Hematopoietic multipotent progenitor cell treated with erythropoietin and hydrocortisone succinate and interleukin-3 and kit ligand, for 6 days (in vitro differentiated cells): ENCODE measurements around the gene ATXN7L3B.
"Not testable (repeated sequence)": the region's sequence is repeated elsewhere in the genome, so short reads cannot be mapped to it uniquely, and the experiment has no call there.

Experiments
- DNase-seq: peaks from one replicate; pipeline ENCODE4 v3.0.0-alpha.2; 2015

Gene ATXN7L3B, protein sequence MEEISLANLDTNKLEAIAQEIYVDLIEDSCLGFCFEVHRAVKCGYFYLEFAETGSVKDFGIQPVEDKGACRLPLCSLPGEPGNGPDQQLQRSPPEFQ

DNA sequence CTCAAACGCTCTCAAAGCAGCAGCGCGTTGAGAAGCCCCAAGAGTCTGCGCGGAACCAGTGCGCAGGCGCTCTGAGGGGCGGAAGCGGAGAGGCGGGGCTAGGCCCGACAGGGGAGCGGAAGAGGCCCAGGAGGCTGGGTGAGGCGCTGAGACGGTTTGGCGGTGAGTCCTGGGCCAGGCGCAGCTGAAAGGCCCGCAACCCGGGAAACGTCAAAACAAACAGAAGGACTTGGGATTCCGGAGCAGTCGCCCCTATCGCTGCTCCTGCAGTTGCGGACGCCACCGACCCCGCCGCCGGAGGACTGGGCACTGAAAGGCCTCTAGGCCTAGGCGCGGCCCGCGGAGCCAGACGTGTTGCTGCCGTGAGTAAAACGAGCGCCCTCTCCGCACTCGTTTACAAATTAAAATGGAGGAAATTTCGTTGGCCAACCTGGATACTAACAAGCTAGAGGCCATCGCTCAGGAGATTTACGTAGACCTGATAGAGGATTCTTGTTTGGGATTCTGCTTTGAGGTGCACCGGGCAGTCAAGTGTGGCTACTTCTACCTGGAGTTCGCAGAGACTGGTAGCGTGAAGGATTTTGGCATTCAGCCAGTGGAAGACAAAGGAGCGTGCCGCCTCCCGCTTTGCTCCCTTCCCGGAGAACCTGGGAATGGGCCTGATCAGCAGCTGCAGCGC, at the start of gene ATXN7L3B:
Gene ATXN7L3B, plus strand, starts transcription at position 129 of the 679 bp plus-strand sequence. Its CDS starts 278 bp downstream, at position 407.
- peak; percentile 97 for DNase-seq

DNA sequence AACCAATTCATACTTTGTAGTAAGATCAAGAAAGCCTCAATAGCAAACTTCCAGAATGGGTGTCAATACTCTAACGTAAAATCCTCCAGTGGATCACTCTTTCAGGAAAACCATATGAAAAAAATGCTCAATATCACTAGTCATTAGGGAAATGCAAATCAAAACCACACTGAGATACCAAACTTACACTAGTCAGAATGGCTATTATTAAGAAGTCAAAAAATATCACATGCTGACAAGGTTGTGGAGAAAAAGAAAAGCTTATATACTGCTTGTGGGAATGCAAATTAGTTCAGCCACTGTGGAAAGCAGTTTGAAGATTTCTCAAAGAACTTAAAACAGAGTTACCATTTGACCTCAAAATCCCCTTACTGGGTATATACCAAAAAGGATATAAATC, 49.5 kb upstream of the ATXN7L3B start:
- no peak for DNase-seq

DNA sequence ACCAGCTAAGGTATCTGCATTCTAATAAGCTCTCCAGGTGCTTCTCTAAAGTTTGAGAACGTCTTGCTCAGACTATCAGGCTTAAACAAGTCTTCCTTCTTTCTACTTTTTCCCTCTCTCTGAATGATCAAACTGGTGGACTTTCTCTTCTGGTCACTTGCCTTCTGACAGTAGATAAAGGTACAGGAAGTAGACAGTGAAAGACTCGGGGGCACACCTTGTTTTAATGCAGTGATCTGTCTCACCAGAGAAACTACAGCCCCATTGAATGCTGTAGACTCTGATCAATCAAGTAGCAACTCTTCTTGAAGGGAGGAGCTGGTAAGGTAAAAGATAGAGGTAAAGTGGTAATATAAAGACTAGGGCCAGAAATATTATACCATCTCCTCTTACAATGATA, 48.1 kb upstream of the ATXN7L3B start:
- no peak for DNase-seq

DNA sequence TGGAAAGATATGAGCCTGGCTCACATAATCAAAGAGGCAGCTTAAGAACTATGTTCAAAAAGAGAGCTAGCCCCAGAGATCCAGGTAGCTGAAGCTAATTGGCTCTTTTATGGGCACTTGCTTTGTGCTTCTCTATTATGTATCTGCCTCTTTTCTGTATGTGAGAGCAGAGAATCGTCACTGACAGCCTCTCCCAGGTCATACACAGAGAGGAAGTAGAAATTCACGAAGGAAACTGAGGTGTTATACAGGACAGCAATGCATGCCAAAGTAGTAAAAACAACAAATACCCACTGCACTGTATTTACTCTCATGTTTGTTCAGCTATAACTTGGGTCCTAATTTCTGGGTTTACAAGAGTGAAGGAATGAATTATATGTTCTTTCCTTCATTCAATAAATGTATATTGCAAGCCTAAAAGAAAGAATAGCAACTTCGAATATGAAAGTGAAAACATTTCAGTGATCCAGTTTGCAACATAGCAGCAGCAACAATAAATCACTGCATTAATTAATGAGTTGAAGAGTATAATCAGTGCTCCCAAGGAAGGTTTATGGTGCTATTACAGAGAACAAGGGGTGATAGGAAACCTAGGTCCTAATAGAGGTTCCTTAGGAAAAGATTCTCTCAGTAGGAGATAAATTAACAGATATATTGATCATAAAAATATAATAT, 47.1 kb upstream of the ATXN7L3B start:
- no peak for DNase-seq

DNA sequence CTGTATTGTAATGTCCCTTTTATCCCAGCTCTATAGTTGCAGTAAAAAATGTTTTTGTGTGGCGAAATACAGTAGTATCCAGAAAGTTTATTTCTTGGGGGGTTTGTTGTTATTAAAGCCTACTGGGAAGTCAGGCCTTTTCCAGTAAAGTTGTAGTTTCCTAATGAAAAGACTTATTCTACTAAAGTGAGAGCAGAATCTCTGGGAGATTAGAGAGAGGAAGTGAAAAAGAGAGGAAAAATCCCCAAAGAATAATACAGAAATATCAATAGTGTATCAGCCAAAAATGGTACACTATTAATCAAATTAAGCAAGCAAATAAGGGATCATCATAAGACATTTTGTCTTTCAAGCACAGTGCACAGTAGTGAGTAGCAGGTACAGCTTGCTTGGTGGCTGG, 46.3 kb upstream of the ATXN7L3B start:
- no peak for DNase-seq

DNA sequence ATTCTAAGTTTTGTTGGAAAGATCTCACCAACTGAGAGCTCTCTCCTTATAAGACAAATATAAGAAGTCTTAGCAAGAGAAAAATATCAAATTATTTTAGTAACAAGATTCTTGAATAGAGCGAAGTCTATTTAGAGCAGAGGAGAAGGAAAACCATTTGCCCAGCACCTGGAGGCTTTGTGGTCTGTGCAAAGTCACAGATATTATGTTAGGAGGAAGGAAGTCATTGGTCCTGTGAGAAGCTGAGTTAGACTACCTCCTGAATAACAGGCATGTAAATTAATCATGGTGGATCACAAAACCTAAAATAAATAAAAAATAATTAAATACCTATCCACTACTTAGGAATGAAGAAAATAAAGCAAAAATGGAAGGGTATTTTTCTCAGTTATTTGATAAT, 38.4 kb upstream of the ATXN7L3B start:
- DNase-seq: no peak

DNA sequence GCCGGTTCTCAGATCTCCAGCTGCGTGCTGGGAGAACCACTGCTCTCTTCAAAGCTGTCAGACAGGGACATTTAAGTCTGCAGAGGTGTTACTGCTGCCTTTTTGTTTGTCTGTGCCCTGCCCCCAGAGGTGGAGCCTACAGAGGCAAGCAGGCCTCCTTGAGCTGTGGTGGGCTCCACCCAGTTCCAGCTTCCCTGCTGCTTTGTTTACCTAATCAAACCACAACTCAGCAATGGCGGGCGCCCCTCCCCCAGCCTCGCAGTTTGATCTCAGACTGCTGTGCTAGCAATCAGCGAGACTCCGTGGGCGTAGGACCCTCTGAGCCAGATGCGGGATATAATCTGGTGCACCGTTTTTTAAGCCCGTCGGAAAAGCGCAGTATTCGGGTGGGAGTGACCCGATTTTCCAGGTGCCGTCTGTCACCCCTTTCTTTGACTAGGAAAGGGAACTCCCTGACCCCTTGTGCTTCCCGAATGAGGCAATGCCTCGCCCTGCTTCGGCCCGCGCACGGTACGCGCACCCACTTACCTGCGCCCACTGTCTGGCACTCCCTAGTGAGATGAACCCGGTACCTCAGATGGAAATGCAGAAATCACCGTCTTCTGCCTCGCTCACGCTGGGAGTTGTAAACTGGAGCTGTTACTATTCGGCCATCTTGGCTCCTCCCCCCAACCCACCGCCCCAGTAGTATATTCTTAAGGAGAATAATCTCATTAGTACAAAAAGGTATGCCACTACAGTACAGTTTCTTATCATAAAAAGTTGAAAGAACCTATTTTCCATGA, 28.6 kb upstream of the ATXN7L3B start:
- DNase-seq: not testable (repeated sequence)

DNA sequence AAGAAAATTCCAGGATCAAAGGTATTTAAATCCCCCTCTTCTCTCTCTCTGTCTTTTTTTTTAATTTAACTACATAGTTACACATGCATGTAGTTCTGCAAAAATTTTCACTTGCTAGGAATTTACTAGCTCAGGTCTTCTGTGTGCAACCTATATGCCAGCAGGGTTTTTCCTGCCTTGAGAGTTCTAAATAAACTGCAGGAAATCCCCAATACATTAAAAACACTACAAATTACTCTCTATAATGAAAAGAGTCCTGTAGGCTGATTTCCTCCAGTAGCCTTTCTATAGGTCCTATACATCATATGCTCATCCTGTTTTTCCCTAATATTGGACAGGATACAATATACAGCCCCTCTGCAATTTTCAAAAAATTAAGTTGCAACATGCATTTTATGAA, 27.7 kb upstream of the ATXN7L3B start:
- no peak for DNase-seq

DNA sequence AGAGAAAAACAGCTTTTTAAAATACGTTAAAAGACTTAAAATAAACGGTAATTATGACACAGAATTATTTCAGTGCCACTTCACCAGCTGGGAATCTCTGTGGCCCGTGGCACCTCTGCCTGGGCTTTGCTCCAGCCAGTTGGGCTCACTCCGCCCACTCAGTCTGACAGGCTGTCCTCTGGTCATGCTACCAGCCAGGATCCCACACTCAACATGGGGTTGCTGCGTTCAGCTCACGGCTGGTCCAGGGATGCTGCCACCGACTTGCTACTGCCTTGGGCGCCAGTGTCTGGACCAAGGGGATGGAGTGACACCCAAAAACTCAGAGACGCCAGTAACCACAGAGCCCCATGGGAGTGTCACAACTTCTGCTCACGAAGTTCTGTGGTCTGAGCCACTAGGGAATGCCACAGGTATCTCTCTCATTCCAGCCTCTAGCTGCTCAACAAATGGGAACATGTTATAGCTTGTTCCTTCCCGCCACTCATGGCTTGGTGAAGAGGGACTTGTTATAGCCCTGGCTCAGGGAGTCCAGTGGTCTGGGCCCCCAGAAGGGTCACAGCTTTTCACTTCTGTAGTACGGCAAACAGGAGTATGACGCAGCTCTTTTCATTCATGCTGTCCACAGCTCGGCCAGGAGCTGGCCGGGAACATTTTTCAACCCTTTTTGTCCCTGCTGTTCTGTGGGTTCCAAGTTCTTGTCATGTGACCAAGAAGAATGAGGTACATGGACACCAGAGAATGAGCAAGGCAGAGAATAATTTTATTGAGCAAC, 23.4 kb upstream of the ATXN7L3B start:
- DNase-seq: no peak

DNA sequence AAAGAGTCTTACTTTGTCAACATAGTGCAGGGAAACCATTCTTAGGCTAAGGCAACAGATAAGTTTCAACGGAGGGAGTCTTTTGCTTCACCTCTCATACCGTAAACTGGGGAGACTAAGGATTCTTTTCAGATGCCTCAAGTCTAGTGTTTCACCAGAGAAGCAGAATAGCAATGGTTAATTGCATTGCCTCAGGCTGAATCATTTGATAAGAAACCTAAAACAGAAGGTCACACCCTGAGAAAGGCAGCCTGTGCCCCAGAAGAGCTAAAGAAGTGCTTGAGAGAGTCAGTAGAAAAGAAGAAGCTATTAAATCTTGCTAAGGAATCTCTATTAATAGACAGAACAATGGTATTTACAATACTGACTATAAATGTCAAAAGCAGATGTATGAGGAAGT, 21.8 kb upstream of the ATXN7L3B start:
- DNase-seq: no peak

DNA sequence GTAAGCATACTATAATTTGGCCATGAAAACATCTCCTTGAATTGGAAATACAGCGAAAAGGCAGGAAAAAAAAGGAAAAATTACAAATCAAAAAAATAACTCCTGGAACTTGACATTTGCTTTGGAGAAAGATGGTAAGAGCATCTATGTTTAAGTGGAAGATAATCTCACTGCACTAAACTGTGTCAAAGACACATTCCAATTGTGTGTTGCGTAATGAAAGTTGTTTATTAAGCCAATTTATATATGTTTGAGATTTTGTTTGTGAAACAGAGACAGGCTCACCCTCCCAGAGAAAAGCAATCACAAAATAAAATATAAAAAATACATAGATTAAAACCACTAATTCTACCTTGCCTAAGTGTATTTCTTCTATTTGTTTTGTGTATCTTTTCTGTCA, 11.1 kb upstream of the ATXN7L3B start:
- no peak for DNase-seq

DNA sequence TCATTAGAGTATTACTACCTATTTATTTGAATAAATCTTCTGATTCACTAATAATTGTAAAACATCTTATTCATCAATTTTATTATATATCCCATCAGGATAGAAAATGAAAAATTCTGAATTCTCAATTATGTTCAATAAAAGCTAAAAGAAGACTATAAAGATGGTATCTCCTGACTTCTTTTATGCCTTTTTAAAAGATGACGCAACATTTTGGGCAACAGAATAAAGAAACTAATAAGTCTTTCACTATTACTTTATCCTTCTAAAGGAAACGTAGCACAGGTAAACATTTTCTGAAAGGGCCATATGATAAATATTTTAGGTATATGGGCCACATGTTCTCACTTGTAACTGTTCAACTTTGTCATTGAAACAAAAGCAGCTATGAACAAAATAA, 10.1 kb upstream of the ATXN7L3B start:
- no peak for DNase-seq

DNA sequence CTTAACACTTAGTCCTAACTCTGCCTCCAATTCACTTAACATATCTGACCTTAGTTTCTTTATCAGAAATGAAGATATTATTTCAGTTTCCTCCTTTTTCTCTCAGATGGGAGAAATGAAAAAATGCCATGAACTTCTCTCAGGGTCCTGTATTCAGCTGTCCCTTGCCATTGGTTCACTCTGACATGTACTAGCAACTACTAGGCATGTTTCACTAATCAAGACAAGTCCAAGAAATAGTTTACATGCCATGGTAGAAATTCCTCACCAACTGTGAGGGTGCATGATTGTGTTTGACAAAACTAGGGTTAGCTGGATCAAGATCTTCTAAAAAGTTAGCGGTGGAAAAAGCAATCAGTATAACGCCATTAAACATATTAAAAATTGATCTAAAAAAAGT, 7.0 kb upstream of the ATXN7L3B start:
- DNase-seq: no peak

DNA sequence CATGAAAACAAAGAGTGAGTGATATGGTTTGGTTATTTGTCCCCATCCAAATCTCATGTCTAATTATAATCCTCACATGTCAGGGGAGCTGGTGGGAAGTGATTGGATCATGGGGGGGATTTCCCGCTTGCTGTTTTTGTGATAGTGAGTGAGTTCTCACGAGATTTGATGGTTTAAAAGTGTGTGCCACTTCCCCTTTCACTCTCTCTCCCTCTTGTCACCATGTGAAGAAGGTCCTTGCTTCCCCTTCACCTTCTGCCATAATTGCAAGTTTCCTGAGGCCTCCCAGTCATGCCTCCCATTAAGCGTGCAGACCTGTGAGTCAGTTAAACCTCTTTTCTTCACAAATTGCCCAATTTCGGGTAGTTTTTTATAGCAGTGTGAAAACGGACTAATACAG, 2.1 kb upstream of the ATXN7L3B start:
- no peak for DNase-seq

DNA sequence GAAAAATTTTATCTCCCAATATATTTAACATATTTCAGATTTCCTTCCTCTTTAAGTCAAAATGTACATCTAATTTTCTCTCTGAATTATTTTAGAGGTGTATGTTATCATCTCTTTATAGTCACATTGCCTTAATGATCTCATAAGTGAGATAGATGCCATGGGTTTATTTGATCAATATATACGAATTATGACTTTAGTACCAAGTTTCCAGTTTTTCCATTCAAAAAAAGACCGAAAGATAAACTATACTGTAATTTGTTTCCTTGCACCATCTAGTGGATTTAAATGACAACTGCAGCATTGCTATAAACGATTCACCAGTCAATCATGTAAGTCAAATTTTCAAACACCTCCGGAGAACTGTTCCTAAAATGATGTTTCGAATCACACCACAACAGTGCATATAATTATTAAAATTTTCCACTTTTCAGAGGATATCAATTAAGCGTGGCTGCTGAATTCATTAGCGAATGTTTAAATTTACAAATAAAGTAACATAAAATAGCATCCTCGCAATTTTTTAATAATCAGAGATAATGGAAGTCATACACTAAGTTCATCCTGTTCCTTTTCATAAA, 419 bp upstream of the ATXN7L3B start:
- peak; percentile 83 for DNase-seq

DNA sequence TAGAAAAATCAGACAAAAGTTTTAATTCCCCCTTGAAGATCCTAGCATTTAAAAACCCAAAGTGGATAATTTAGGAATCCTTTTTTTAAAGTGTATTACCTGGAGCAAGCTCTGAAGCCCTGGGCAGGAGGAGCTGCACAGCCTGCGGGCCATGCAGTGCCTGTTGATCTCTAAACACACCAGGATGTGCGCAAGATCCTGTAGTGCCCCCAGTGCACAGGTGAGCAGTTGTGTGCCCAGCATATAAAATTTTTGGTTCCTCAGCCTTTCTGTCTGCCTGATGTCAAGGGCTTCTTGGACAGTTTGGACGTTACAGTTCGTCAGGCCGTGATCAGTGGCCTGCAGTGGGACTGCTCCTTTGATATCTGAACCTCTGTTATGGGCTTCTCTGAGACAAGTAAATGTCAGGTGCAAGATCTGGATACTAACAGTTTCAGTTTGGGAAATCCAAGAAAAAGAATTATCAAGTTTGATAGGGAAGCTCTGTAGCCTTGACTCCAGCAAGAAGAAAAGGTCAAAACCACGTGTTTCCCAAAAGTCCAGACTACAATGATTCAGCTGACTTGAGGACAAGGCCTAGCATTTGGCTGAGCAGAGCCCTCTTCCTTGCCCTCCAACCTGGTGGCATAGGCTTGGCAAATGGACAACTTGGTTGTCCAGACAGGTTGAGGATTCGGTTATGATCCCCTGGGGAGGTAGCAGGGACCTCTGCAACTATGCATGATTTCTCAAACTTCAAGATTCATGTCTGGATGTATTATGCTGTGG, 1.0 kb downstream of the ATXN7L3B start:
- peak; percentile 50 for DNase-seq

DNA sequence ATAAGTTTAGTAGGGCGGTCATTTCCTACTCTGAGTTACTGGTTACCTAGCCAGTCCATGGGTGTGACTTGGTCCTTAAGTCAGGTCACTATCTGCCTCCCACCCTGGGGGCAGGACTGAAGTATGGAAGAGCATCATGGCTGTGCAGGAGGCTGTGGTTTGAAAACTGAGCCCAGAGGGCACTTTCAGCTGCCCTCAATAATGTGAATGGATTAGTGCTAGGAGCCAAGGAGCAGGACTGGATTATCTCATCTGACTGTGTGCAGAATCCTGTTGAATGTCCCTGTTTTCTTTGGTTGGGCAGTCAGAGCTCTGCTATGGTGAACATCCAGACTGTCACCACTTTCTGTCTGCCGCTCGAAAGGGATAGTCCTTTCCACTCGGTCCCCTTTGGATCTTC, 1.6 kb downstream of the ATXN7L3B start:
- peak; percentile 9 for DNase-seq

DNA sequence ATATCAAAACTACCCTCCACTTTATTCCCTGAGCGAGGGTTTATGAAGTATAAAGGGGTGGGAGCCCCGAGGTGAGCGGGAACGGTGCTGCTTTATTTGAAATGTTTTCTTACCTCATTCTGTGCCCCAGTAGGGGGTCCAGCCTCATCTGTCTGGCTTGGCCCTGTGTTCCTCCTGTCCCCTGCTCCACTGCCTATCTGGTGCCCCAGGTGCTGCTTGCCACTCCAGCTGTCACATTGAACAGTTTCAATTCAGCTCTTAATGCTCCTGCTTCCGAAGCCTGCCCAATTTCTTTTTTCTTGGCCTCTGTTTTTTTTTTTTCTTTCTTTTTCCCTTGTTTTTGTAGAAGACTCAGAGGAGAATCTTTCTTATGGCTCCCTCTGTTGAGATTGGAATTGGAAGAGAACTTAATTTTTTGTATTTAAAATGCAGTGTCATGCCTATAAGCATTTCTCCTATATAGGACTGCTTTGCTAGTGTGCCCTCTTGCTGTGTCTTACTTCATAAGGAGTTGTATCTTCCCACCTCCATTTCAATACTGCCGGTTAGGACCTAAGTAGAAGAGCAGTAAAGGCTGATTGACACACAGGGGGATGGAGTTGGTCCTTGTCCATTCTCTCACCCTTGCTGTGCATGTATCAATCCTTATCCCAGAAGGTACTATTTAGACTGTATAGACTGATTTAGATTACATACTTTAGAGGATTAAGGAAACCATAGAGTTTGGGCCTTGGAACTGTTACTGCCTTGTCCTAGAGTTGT, 2.3 kb downstream of the ATXN7L3B start:
- DNase-seq: peak; percentile 32

DNA sequence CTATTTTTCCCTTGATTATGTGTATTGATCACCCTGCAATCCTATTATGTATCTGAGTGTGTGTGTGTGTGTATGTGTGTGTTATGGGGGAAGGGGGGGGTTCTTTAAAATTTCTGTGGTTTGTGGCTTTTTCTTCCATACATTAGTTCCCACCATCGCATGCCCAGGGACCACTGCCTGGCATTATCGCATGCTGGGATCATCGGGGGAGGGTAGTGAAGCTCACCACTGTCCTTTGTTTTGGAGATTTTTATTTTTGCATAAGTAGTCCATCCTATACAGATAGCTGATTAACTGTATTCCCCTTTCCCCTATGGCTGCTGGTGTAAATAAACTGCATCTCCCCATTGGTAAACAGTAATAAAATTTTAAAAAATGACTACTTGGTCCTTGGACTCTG, 3.4 kb downstream of the ATXN7L3B start:
- no peak for DNase-seq

DNA sequence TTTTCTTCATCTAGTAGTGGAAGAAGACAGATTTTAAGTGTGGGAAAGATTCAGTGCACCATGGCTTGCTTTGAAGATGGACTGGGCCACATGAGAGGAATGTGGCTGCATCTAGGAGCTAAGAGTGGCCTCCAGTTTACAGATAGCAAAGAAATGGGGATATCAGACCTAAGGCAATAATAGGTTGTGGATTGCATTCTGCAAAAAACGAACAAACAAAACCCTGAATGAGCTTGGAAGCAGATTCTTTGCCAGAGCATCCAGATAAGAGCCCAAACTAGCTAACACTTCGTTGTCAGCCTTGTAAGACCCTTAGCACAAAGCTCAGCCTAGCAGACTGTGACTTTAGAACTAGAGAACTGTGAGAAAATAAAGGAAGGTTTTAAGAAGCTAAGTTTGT, 9.6 kb downstream of the ATXN7L3B start:
- no peak for DNase-seq

DNA sequence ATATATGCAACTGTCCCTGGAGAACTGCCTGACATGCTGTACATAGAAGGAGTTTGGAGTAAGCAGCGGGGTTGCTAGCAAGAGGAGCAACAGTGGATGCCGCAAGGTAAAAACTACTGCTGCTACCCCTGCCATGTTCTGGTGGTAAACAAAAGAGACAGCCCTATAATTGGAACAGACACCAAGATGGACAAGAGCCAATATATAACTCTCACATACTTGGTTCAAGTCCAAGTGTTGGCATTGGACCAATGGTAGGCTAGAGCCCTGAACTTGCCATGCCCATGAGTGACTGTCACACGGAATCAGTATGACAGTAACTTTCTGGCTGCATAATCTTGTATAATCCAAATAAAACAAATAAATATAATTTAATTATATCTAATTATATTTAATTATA, 13.7 kb downstream of the ATXN7L3B start:
- no peak for DNase-seq
